ENCODE results near the gene SLC19A1.

GRCh38 chr21:45468051-45468970, 73.9 kb downstream of the SLC19A1 start:
- TF ChIP-seq, protein P1, sequence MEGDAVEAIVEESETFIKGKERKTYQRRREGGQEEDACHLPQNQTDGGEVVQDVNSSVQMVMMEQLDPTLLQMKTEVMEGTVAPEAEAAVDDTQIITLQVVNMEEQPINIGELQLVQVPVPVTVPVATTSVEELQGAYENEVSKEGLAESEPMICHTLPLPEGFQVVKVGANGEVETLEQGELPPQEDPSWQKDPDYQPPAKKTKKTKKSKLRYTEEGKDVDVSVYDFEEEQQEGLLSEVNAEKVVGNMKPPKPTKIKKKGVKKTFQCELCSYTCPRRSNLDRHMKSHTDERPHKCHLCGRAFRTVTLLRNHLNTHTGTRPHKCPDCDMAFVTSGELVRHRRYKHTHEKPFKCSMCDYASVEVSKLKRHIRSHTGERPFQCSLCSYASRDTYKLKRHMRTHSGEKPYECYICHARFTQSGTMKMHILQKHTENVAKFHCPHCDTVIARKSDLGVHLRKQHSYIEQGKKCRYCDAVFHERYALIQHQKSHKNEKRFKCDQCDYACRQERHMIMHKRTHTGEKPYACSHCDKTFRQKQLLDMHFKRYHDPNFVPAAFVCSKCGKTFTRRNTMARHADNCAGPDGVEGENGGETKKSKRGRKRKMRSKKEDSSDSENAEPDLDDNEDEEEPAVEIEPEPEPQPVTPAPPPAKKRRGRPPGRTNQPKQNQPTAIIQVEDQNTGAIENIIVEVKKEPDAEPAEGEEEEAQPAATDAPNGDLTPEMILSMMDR (IDR thresholded peaks at IDR 0.05): no peak
- TF ChIP-seq POLR2A (IDR thresholded peaks at IDR 0.05): no peak

Data from right lobe of liver (tissue), 4 donors.